GM19328 (cell line): ENCODE data around the gene POLR2M.

ENCODE experiments used
- ATAC-seq: cut with Tn5 transposase; IDR thresholded peaks from one replicate; pipeline ENCODE4 v1.9.1; 2021; ENCODE audit warnings: mild to moderate bottlenecking, moderate library complexity; ENCODE audit not compliant: unreplicated experiment

Gene POLR2M

DNA sequence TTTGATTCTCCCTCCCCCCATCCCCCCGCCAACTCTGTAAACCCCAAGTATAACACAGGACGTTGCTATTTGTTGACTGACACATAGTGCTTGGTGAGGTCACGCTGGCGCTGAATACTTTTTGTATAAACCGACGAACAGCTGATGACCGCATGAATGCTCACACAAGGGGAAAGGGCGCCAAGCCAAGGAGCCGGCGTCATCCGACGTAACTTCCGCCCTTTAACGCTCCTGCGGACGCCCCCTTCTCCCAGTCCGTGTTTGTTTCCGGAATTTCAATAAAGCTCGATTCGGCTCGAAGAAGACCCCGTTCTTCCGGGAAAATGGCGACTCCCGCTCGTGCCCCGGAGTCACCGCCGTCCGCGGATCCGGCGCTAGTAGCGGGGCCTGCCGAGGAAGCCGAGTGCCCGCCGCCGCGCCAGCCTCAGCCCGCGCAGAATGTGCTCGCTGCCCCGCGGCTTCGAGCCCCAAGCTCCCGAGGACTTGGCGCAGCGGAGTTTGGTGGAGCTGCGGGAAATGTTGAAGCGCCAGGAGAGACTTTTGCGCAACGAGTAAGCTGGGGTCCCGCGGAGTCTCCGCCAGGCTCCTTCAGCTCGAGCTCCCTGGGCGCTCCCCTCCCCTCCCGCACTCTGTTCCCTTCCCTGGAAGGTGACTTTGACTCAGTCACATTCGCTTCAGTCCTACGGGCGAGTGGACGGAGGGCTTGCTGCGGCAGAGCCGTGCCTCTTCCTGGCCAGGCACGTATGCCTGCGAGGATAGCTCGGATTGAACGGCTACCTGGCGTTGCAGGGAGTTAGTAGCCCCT is at the start of gene POLR2M:
POLR2M (plus strand) TSS at position 310 of the 805 bp plus-strand sequence; CDS start at position 439, 129 bp downstream.
- peak; percentile 97 for ATAC-seq

DNA sequence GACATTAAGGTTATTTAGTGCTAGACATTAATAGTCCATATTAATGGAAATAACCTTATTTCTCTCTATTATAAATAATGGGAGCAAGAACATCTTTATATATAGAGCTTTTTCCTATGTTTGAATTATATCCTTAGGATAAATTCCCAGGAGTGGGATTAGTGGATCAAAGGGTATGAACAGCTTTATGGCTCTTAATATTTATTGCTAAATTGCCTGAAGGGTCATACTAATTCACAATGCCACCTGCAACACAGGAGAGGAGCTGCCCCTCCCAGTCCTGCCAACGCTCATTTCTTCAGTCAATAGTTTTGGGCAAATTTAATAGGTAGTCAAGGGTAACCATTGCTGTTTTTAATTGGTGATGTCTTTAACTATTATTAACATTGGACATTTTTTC is 48.9 kb upstream of the POLR2M start:
- ATAC-seq: no peak

DNA sequence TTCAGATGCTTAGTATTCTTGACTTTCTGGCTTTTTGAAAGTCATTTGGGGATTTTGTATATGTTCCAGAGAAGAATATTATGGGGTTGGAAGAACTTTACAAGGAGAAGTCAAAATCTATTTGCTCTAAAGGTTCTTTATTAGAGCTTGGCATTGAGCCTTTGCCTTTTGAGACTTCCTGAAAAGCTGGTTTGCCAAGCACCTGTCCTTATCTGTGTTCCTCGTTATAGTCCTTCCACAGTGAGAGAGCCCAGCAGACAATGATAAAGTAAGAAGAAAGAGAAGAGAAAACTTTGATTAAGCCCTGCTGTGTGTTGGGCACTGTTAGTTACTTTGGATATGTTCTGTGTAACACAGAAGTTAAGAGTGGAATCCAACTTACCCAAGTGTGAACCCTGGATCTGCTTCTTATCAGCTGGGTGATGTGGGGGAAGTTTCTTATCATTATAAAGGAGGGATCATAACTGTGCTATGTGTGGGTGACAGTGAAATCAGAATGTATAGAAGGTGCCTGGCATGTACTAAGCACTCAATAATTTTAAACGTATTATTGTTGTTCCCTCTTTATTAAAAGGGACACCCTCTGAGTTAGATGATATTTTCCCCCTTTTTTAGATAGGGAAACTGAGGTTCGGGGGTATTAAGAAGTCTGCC is 44.3 kb upstream of the POLR2M start:
- no peak for ATAC-seq

DNA sequence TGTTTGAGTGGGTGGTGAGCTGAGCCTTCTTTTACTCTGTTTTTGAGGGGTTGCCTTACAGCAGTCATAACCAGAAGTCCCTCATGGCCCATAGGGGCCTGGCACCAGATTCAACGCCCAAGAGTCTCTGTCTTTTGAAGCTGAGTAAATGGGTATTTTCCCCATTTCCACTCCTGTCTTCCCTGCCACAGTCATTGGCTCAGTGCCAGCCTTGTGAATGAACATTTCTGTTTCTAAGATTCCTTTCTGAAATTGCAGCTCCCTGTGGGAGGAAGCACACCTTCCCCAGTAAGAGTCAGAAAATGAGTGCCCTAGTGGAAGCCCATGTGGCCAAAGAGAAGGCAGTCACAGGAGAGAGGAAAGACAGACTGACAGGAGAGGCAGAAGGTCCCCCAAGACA is 43.7 kb upstream of the POLR2M start:
- ATAC-seq: no peak

DNA sequence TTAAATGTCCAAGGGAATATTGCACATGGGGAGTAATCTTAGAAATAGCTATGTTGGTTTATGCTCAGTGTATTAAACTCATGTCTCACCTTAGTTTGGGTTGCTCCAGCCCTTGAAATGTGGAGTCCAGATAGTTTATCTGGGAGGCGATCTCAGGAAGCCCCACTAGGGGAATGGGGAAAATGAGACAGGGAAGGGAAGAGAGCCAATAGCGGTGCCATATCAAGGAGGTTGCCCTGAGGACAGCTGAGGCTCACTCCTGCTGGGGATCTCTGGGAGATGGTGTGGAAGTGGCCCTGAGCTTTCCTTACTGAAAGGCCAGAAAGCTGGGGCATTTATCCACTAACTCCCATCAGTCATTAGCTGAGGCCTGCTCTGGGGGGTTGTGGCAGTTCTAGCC is 43.3 kb upstream of the POLR2M start:
- no peak for ATAC-seq

DNA sequence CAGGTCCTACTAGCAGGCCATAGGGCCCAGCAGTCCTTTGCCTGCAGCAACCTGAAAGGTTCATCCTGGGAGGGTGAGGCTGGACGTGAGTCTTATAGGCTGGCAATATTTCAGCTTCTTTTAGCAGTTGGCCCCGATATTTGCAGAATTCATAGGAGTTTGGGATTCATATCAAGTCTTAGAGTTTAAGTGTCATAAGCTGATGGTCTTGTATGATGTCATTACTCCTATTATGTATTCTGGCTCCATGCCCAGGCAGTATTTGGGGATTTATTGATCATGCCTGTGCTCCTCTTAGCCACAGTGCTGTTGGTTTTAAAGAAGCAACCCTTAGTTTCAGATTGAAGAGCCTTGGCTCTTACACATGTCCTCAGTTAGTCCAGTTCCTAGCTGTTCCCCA is 41.3 kb upstream of the POLR2M start:
- ATAC-seq: no peak

DNA sequence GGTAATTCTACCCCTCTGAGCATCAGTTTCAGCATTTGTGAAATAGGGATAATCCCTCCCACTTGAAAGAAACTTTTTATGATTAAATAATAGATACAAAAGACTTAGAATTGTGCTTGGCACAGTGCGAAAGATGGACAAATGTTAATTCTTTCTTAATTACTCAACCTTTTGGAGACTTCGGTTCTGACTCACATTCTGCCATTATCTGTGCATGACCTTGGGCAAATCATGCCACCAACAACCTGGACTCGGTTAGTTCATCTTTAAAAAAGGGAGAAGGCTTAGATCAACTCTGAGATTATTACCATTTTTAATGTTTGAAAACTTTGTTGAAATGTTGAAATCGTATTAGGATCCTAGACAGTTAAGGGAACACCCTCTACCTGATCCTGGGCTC is 40.6 kb upstream of the POLR2M start:
- no peak for ATAC-seq

DNA sequence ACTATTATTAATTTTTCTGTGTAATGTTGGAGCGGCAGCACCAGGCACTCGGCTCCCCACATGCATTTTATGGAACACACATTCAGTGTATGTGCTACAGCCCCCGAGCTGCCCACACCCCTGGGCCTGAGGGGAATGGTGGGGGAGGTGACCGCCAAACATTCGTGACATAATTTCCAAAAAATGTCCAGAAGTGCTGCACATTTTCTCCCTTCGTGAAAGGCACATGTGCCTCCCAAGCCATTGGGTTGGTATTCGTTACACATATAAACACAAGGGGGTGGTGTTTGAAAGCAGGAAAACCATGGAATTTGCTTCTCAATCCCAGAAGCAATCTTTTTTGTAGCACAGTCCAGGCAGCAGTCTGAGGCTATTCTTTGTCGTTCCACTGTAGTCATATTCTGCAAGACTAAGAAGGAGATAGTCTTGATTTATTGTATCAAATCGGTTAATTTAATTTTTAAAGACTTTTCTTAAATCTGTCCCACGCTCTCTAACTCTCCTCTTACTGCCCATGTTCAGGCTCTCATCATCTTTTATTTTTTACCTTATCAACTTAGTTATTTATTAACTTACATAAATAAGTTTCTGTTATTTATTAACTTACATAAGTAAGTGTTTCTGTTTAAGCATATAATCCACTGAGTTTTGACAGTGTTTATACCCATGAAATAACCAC is 39.2 kb upstream of the POLR2M start:
- no peak for ATAC-seq

DNA sequence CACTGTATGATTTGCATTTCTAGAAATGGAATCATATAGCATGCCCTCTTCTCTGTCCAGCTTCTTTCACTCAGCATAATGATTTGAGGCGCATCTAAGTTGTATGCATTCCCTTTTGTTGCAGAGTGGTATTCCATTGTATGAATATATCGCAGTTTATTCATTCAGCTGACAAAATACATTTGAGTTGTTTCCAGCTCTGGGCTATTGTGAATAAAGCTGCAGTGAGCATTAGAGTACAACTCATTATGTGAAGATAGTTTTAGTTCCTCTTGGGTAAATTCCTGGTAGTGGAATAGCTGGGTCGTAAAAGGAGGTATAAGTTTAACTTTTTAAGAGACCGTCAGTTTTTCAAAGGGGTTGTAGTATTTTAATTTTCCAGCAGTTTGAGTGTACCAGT is 38.5 kb upstream of the POLR2M start:
- ATAC-seq: no peak

DNA sequence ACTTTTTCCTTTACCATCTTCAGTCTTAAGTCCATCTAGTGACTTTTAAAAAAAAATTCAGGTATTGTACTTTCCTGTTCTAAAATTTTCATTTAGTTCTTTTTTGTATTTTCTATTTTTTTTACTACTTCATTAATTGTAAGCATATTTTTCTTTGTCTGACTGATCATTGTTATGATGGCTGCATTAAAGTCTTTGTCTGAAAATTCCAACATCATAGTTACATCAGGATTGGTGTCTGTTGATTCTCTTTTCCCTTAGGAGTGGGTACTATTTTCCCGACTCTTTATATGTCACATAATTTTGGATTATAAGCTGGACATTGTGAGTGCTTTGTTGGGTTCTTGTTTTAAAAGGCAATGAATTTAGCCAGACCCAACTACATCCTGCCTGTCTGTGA is 34.9 kb upstream of the POLR2M start:
- ATAC-seq: no peak

DNA sequence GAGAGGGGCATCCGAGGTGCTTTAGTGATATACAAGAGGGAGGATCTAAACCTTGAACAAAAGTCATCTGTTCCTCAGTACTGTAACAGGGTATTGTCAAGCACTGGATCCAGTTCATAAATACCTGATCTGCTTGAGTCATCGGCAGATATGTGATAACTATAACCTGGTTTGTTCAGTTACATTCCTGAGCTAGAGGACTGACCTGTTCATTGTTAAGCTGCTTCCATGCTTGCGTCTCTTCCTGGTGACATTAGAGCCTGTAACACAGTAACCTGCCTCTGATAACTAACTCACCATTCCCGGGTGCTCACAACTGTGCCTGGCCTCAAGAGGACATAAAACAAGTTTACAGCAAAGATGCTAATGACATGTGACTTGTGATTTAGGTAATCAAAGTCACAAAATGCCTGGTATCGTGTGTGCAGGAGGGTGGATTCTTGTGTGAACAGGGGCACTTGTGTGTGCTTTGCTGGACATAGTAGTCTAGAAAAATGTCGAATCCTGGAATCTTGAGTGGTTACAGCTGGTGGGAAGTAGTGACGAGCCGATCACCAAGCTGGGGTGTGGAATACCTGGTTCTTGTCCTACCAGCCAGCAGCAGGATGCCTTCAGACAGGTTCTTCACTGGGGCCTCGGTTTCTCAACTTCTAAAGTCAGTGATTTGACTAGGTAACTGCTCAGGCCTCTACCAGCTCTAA is 30.9 kb upstream of the POLR2M start:
- no peak for ATAC-seq

DNA sequence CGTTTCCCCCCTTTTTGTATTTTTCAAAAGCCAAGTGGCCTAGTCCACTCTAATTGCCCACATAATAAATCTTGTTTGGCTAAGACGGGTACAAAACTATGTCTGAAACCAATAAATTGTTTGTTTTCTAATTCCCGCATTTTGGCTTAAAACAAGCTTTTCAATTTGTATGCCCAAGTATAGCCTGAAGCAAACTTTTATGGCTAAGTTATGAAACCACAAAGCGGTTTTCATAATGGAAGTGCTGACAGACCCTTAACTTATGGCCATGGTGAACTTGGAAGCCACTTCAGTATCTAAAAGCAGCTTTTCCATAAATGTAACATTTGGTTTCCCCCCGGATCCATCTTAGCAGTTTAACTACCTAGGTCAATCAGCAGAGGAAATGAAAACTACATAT is 29.9 kb upstream of the POLR2M start:
- ATAC-seq: no peak

DNA sequence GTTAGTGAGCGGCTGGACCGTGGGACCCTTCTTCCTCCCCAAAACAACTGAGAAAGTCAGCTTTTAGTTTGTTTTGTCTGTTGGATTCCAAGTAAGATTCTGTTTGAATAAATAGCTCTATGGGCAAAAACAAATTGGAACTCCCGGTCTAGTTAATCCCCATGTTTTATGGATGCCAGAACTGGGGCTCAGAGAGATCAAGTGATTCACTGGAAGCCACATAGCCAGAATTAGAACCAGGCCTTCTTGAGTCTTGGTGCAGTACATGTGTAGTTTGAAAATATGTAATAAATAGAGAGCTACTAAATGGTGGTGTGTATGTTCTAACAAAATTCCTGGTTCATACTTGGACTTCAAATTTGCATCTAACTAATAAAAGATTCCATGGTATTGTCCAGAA is 29.3 kb upstream of the POLR2M start:
- ATAC-seq: no peak

DNA sequence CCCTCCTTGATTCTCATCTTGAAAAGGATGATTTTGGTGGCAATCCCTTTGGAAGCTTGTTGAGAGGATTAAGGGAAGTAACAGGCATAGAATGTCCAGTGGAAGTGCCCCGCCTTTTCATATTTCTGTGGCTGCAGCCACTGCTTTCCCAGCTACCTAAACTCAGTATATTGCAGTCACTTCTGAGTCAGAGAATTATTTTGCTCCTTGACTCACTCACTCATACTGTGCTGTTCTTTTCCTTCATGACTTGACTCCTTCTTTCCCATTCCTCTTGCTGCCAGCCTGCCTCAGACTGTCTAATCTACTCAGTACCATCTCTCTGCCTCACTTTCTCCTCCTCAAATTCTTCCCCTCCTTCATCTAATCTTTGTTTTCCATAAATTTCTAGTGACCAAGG is 26.5 kb upstream of the POLR2M start:
- no peak for ATAC-seq

DNA sequence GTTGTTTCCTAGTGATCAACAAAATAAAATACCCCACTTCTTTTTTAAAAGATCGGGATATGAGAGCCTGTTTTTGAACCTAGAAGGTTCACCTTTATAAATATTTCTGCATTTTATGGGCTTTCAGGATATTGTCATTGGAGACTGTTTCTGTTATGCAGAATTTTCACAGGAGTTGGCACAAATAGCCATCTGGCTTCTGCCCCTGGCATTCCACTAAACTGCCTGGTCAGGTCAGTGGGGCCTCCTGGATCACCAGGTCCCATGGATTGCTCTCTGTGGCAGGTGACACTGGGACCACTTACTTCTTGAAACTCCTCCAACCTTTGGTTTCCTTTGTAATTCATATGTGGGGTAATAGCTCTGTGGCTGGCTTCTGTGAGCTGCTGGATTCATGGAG is 25.5 kb upstream of the POLR2M start:
- no peak for ATAC-seq

DNA sequence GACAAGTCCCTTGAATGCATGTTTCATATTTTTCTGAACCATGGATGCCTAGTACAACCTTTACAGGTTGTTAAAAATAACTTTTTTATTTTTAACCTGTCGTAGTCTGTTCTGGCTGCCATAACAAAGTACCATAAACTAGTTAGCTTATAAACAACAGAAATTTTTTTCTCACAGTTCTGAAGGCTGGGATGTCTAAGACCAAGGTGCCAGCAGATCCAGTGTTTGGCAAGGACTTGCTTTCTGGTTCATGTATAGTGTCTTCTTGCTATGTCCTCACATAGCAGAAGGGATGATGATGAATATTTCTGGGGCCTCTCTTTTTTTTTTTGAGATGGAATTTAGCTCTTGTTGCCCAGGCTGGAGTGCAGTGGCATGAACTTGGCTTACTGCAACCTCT is 23.0 kb upstream of the POLR2M start:
- no peak for ATAC-seq

DNA sequence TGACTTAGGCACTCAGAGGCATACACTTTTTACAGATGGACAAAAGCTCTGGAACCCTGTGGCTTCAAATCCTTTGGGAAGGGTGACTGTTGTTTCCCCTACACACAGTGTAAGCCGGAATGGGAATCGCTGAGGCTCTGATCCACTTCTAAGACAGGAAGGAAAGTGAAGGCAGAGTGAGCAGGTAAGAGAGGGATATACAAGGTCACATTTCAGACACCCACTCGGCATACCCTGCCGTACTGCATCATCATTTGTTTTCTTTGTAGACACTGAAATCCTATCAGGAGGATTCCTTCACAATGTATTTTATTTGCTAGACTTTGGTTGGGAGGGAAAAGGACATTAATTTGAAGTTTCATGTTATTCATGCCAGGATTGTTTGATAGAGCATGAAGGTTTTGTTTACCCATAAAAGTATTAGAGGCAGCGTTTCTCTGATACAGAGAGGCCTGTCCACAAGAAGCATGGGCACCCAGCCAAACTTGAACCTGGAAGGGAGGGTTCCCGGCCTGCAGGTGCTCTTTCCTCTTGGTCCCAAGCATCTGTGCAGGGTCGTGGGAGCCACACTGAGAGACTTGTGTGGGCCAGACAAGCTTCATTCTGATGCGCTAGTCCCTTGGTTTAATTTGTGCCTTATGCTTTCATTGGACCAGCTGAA is 21.9 kb upstream of the POLR2M start:
- ATAC-seq: no peak

DNA sequence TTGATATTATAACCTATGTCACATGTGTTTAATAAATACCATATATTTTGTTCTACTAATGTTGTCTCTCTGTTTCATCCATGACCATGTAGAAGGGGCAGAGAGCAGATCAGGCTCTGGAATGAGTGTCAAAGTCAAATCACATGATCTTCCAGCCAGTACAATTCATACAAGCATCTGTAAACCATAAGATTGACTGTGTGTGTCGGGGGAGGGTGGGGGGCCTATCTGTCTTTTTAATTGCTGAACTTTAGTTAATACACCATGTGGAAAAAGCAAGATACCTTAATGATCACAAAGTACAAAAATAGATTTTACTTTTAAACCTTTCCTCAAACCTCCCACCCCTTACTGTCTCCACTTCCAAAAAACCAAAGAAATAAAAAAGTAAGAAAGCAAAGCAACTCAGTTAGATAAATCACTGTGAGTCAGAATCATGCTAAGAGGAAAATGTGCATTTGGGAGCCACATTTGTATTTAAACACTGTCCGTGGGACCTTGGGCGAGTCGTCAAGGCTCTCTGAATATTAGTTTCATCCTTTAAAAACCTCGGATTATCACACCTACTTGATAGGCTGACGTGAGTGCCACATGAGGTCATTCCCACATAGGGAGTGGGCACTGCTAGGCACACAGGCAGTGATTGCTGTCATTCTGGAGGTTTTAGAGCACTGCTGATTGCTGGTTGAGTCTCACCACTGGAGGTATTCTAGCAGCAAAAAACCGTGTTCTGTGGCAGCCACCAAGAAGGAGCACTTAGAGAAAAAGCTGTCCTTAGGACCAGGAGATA is 21.0 kb upstream of the POLR2M start:
- ATAC-seq: no peak

DNA sequence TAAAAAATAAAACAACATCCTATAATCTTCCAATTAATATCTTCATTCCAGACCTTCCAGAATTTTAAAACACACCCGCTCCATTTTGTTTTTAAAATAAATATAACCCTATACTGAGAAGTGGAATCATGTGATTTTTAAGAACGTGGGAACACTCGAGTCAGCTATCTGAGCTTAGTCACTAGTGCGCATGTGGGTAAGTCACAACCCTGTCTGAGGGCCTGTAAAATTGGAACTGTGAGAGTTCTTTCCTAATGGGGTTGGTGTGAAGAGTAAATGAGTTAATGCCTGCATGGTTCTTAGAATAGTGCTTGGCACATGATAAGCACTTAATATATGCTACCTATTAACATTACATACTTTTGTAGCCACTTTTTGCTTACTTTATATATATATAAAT is 19.9 kb upstream of the POLR2M start:
- ATAC-seq: no peak

DNA sequence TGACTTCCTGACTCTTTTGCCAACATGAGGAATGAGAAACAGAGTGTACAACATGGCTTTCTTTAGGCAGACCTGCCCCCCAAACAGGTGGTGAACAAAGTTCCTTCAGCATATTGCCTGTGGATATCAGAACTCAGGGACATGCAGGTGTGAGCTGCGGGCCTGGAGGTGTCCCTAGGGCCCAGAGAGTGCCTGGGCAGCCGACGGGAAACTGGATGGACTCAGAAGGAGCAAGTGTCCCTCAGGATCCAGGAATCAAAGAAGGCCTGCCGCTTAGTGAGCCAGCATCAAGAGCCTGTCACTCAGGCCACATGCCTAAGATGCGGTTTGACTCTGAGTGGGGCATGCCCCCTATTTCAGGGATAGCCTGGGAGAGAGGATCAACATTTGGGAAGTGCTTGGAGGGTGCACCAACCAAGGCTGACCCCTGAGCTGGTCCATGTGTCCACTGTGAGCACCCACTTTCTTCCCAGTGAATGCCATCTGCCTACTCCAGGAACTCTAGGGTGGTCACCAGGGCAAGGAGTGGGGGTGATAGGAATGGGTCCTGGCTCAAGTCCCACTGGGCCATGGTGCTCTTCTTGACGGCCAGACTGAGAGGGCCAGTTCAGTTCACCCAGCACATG is 16.1 kb upstream of the POLR2M start:
- ATAC-seq: no peak
